Measurements from ENCODE around the gene ANKRD40CL.

GRCh38 chr17:50807009-50807408, 39.7 kb upstream of the ANKRD40CL start:
- no peak for TF ChIP-seq CTCF (IDR thresholded peaks at IDR 0.05)
- no peak for TF ChIP-seq POLR2A (IDR thresholded peaks at IDR 0.05)
